Memory B cell (primary cell): ENCODE measurements around the gene RNF225.
A peak's percentile ranks its signal among the peaks of the same experiment; 100 is the strongest.

ENCODE experiments used
- ATAC-seq: fragments of 150-1000 bp; cut with Tn5 transposase; 2 replicates; pipeline ENCODE4 v1.10.0; 2021; ENCODE audit warnings: low read depth, mild to moderate bottlenecking, moderate library complexity
- DNase-seq, 2 donors: peaks; one replicate each; pipeline ENCODE4 v3.0.0; 2022; ENCODE audit warnings: low spot score in 2 of 2
- H3K27ac Mint-ChIP-seq: one replicate; pipeline ENCODE4 v1.8.0; 2022; ENCODE audit warnings: mild to moderate bottlenecking, moderate library complexity, mixed read lengths
- H3K27me3 Mint-ChIP-seq: one replicate; pipeline ENCODE4 v1.8.0; 2022; ENCODE audit warnings: mixed read lengths
- H3K36me3 Mint-ChIP-seq: one replicate; pipeline ENCODE4 v1.8.0; 2022; ENCODE audit warnings: mild to moderate bottlenecking, mixed read lengths
- H3K4me1 Mint-ChIP-seq: one replicate; pipeline ENCODE4 v1.8.0; 2022; ENCODE audit warnings: mixed read lengths
- H3K4me3 Mint-ChIP-seq: one replicate; pipeline ENCODE4 v1.8.0; 2022; ENCODE audit warnings: mild to moderate bottlenecking, moderate library complexity, mixed read lengths
- H3K9me3 Mint-ChIP-seq: one replicate; pipeline ENCODE4 v1.8.0; 2022; ENCODE audit warnings: mixed read lengths

Gene RNF225

DNA sequence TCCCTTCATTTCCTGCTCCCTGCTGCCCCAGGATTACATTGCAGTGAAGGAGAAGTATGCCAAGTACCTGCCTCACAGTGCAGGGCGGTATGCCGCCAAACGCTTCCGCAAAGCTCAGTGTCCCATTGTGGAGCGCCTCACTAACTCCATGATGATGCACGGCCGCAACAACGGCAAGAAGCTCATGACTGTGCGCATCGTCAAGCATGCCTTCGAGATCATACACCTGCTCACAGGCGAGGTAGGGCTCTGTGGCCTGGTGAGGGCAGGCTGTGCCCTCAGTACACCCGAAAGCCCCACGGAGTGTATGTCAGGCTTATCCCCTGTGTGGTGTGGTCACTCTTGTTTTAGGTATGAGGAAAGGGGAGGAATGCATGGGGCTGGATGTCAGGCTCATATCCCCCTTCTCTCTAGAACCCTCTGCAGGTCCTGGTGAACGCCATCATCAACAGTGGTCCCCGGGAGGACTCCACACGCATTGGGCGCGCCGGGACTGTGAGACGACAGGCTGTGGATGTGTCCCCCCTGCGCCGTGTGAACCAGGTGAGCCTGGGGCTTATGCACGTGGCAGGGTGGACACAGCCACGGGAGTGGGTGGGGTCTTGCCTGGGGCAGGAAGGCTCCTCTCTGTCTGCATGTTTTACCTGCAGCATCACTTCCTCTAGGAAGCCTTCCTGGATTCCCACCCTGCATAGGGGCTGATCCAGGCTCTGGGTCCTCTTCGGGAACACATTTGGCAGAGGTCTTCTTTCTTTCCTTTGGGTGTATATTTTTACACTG, 2.3 kb upstream of the RNF225 start:
- H3K36me3 Mint-ChIP-seq, result peaks cover 32% of the 10 kb centered on the region
- ATAC-seq (no peak), DNase-seq (no peak)
- H3K9me3 Mint-ChIP-seq, result no peaks in the 10 kb centered on the region
- peaks cover 10% of the 10 kb centered on the region for H3K27me3 Mint-ChIP-seq
- no peak overlapping the region for H3K4me3 Mint-ChIP-seq
- no peak overlapping the region for H3K27ac Mint-ChIP-seq
- H3K4me1 Mint-ChIP-seq, result peaks cover 18% of the 10 kb centered on the region

DNA sequence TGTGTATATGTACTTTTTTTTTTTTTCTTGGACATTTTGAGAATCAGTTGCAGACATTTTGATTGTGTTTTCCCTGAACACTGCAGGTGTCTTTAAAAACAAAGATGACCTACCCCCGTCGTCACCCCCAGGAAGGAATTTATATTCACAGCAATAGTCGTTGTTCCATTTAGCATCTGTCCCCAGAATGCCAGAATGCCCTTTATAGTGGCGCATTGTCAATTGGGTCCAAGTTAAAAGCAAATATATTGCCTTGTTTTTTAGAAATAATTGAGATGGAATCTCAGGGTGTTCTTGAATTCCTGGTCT, 1.8 kb upstream of the RNF225 start:
- H3K36me3 Mint-ChIP-seq, result peaks cover 32% of the 10 kb centered on the region

DNA sequence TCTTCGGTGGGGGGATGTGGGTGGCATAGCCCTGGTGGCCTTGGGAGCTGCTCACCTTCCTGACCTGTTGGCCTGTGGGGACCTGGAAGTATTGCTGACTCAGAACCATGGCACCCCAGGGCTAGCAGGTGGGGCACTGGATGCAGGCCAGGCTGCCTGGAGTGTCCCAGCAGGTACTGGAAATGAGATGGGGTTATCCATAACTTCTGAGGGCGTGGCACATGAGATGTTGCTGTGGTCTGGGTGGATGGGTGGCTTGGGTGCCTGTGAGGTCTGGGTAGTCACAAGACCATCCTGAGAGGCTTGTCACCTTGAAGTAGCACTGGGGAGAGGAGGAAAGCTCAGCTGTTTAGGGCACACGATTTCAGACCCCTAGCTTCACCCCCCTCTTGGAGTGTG, 636 bp upstream of the RNF225 start:
- Mint-ChIP-seq H3K36me3 (peaks cover 29% of the 10 kb centered on the region), H3K27me3 (peaks cover 10% of the 10 kb centered on the region)
- ATAC-seq, result no peak

More for the DNA sequence above, 1.8 kb upstream of the RNF225 start:
- H3K4me1 Mint-ChIP-seq, result peaks cover 16% of the 10 kb centered on the region
- no peak for ATAC-seq
- H3K27ac Mint-ChIP-seq, result no peak overlapping the region
- H3K27me3 Mint-ChIP-seq, result peaks cover 10% of the 10 kb centered on the region
- no peak for DNase-seq
- no peaks in the 10 kb centered on the region for H3K9me3 Mint-ChIP-seq
- no peak overlapping the region for H3K4me3 Mint-ChIP-seq

DNA sequence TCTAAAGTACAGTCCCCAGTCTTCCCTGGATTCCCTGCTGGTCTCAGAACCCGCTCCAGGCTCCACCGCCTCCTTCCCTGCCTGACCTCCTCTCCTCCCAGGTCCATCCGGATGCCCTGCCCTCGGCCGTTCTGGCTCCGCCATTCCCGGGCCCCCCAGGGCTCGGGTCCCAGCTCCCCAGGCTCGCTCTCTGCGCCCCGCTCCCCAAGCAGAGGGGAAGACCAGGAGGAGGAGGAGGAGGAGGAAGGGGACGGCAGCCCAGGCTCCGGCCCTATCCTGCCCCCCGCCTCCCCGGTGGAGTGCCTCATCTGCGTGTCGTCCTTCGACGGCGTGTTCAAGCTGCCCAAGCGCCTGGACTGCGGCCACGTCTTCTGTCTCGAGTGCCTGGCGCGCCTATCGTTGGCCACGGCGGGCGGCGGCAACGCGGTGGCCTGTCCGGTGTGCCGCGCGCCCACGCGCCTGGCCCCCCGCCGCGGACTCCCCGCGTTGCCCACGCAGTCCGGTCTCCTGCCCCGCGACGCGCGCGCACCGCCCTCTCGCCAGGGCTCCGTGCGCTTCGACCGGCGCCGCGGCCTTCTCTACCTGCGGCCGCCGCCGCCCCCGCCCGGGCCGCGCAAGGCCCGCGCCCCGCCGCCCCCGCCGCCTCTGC, 647 bp downstream of the RNF225 start:
- H3K27me3 Mint-ChIP-seq, result peaks cover 12% of the 10 kb centered on the region
- no peak overlapping the region for H3K4me3 Mint-ChIP-seq
- peaks cover 23% of the 10 kb centered on the region for H3K36me3 Mint-ChIP-seq
- DNase-seq (no peak), ATAC-seq (no peak)
- H3K9me3 Mint-ChIP-seq, result no peaks in the 10 kb centered on the region
- H3K4me1 Mint-ChIP-seq, result peaks cover 18% of the 10 kb centered on the region
- H3K27ac Mint-ChIP-seq, result no peak overlapping the region

More for the DNA sequence above, 636 bp upstream of the RNF225 start:
- Mint-ChIP-seq H3K4me3 (no peak overlapping the region), H3K27ac (no peak overlapping the region), H3K4me1 (peaks cover 16% of the 10 kb centered on the region), H3K9me3 (no peaks in the 10 kb centered on the region)
- no peak for DNase-seq

- Mint-ChIP-seq H3K4me3 (no peak overlapping the region), H3K9me3 (no peaks in the 10 kb centered on the region), H3K27me3 (peaks cover 12% of the 10 kb centered on the region), H3K4me1 (peaks cover 21% of the 10 kb centered on the region), H3K36me3 (peaks cover 23% of the 10 kb centered on the region), H3K27ac (no peak overlapping the region)
- DNase-seq (no peak), ATAC-seq (no peak)
Observed at GRCh38 chr19:58396691-58397532, 1.5 kb downstream of the RNF225 start.

- Mint-ChIP-seq H3K27me3 (peaks cover 12% of the 10 kb centered on the region), H3K36me3 (peaks cover 23% of the 10 kb centered on the region), H3K4me1 (peaks cover 21% of the 10 kb centered on the region), H3K27ac (no peak overlapping the region), H3K9me3 (no peaks in the 10 kb centered on the region), H3K4me3 (no peak overlapping the region)
- no peak for DNase-seq
- ATAC-seq, result no peak
Observed at GRCh38 chr19:58397533-58398037, 2.1 kb downstream of the RNF225 start.

- Mint-ChIP-seq H3K36me3 (peaks cover 19% of the 10 kb centered on the region), H3K27me3 (peaks cover 12% of the 10 kb centered on the region), H3K9me3 (no peaks in the 10 kb centered on the region), H3K27ac (no peak overlapping the region), H3K4me3 (no peak overlapping the region), H3K4me1 (peaks cover 17% of the 10 kb centered on the region)
- no peak for DNase-seq
- no peak for ATAC-seq
Observed at GRCh38 chr19:58398087-58398486, 2.6 kb downstream of the RNF225 start.

DNA sequence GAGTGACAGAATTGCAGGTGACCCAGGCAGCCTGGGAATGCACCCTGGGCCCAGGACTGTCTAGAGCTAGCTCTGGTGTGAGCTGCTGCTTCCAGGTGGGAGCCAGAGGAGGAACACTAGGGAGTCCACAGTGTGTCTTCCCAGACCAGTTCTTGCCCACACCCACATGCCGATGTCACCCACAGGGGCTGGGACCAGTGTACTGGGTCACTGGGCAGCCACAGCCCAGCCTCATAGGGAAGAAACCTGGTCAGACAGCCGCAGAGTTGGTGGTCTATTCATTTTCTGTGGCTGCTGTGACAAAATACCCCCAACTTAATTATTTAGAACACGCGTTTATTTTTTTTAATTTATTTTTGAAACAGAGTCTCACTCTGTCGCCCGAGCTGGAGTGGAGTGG, 3.1 kb downstream of the RNF225 start:
- peaks cover 17% of the 10 kb centered on the region for H3K4me1 Mint-ChIP-seq
- H3K9me3 Mint-ChIP-seq, result no peaks in the 10 kb centered on the region
- no peak for ATAC-seq
- H3K27me3 Mint-ChIP-seq, result peaks cover 12% of the 10 kb centered on the region
- H3K4me3 Mint-ChIP-seq, result no peak overlapping the region
- H3K27ac Mint-ChIP-seq, result no peak overlapping the region
- no peak for DNase-seq
- peaks cover 17% of the 10 kb centered on the region for H3K36me3 Mint-ChIP-seq

DNA sequence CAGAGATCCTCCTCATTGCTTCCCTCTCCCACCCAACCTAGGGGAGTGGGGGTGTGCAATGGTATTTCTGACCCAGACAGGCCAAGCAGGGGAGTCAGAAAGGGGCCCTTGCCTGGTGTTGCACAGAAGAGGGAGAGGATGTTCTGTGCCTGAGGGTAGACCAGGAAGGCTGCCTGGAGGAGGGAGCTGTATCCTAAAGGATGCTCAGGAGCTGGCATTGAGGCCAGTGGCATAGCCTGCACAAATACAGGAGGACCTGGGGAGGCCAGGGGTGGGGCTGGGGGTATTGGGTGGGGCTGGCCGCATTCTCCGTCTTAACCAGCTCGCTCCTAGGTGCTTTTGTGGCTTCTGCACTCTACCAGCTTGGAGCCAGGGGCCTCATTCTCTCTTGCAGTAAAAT, 4.4 kb downstream of the RNF225 start:
- Mint-ChIP-seq H3K27ac (no peak overlapping the region), H3K9me3 (no peaks in the 10 kb centered on the region), H3K27me3 (peaks cover 12% of the 10 kb centered on the region), H3K4me3 (peak overlapping the region; percentile 33), H3K36me3 (peaks cover 3% of the 10 kb centered on the region), H3K4me1 (peaks cover 12% of the 10 kb centered on the region)
- no peak for ATAC-seq
- no peak for DNase-seq

GRCh38 chr19:58400316-58400915, 5.0 kb downstream of the RNF225 start:
- H3K27me3 Mint-ChIP-seq, result peaks cover 12% of the 10 kb centered on the region
- ATAC-seq, result no peak
- no peaks in the 10 kb centered on the region for H3K9me3 Mint-ChIP-seq
- peaks cover 3% of the 10 kb centered on the region for H3K36me3 Mint-ChIP-seq
- H3K4me1 Mint-ChIP-seq, result peaks cover 12% of the 10 kb centered on the region
- no peak for DNase-seq
- H3K4me3 Mint-ChIP-seq, result peak overlapping the region; percentile 89
- no peak overlapping the region for H3K27ac Mint-ChIP-seq

DNA sequence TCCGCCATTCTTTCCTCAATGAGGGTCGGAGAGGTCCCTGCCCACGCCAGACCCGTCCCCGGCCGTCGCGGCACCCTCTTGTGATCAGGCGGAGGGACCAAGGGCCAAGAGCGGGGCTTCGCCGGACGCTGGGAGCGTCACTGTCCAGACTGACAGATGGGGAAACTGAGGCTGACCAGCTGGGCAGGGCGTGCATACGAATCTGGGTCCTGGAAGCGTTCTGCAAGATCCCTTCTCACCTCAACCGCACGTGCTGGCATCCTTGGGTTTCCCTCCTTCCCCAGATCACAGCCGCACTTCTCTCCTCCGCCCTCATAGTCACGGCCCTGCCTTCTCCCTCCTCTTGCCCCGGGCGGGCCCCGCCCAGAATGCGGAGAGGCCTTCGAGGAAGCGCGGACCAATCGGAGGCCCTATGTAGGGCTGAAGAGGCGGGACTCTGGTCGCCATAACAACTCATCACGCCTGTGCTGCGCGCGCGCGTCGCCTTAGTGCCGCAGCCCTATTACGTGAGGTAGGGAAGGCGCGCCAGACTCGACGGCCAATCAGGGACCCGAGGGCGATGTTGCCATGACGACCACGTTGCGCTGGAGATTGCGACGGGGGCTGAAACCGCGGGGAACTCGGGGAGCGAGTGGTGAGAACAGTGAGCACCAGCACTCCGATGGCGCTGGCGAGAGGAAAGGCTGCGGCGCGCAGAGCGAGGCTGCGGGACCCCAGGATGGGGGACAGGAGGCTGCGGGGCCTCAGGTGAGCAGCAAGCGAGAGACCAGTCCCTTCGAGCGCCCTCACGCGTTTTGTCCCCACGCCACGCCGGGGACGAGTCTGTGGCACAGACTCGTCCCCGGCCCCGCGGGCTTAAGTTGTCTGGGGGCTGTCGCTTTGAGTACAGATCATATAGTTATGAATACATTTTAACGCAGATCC, 5.7 kb downstream of the RNF225 start:
- no peaks in the 10 kb centered on the region for H3K9me3 Mint-ChIP-seq
- H3K27ac Mint-ChIP-seq, result peak overlapping the region; percentile 93
- H3K4me3 Mint-ChIP-seq, result peak overlapping the region; percentile 89
- H3K36me3 Mint-ChIP-seq, result no peaks in the 10 kb centered on the region
- H3K4me1 Mint-ChIP-seq, result peaks cover 9% of the 10 kb centered on the region
- ATAC-seq (peak; percentile 95), DNase-seq (peak; percentile 97 to 98)
- peaks cover 12% of the 10 kb centered on the region for H3K27me3 Mint-ChIP-seq

- ATAC-seq (no peak), DNase-seq (no peak)
- Mint-ChIP-seq H3K4me3 (no peak overlapping the region), H3K27me3 (peaks cover 11% of the 10 kb centered on the region), H3K27ac (peak overlapping the region; percentile 93), H3K36me3 (peaks cover 2% of the 10 kb centered on the region), H3K4me1 (peaks cover 12% of the 10 kb centered on the region), H3K9me3 (no peaks in the 10 kb centered on the region)
Observed at GRCh38 chr19:58401840-58402421, 6.5 kb downstream of the RNF225 start.
